Osteocyte (in vitro differentiated cells): Measurements from ENCODE around the gene USB1. TPM values are rescaled to one million over a fixed set of nuclear protein-coding genes. Genes with fewer than 3 reads are reported as not detected.

Source experiments
- DNase-seq: peaks from one replicate; pipeline ENCODE4 v3.0.0; 2021; ENCODE audit warnings: mixed read lengths; ENCODE audit not compliant: unreplicated experiment; ENCODE audit errors: extremely low spot score
- H3K27ac Mint-ChIP-seq: one replicate; pipeline ENCODE4 v1.8.0; 2021; ENCODE audit warnings: mild to moderate bottlenecking, mixed read lengths; ENCODE audit not compliant: unreplicated experiment
- H3K27me3 Mint-ChIP-seq: one replicate; pipeline ENCODE4 v1.8.0; 2021; ENCODE audit warnings: mixed read lengths; ENCODE audit not compliant: unreplicated experiment
- H3K36me3 Mint-ChIP-seq: one replicate; pipeline ENCODE4 v1.8.0; 2021; ENCODE audit warnings: mixed read lengths; ENCODE audit not compliant: unreplicated experiment
- H3K4me1 Mint-ChIP-seq: one replicate; pipeline ENCODE4 v1.8.0; 2021; ENCODE audit warnings: mixed read lengths; ENCODE audit not compliant: unreplicated experiment
- H3K4me3 Mint-ChIP-seq: one replicate; pipeline ENCODE4 v1.8.0; 2021; ENCODE audit warnings: mild to moderate bottlenecking, moderate library complexity, mixed read lengths; ENCODE audit not compliant: unreplicated experiment
- H3K9me3 Mint-ChIP-seq: one replicate; pipeline ENCODE4 v1.8.0; 2021; ENCODE audit warnings: mixed read lengths; ENCODE audit not compliant: unreplicated experiment
- total RNA-seq: library from RNA; stranded (reverse); gene quantifications from 2 replicates; pipeline ENCODE4 v1.2.1, GENCODE V29; 2021
- TF ChIP-seq, protein P1 (sequence below): fragments of 200-600 bp; sonication (generic); IDR thresholded peaks from 2 replicates; pipeline ENCODE4 v1.5.0; 2021; ENCODE audit warnings: antibody characterized with exemption, mild to moderate bottlenecking, moderate library complexity

Gene USB1
- total RNA-seq, 1 donor from 2014 or later, result 45.5 TPM

DNA sequence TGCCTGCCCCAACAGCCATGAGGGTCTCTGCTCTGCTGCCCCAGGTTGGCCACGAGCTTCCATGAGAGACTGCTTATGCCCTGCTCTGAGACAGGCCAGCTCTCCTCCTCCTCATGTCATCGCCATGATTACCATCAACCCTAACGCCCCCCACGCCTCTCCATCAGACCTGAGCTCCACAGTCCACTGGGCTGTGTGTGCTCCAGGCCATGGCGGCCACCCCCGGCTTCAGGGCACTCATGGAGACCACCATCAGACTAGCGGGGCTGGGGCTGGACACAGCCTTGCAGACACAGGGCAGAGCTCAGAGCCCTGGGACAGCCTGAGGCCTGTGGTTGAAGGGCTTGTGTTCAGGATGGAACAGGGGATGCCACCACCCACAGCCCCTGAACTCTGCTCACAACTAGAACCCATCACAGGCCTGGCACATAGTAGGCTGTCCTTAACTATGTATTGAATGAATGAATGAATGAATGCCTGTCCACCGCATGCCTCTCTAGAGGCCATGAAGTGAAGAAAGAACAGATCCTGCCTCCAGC is 44.9 kb upstream of the USB1 start:
- TF ChIP-seq, protein P1, sequence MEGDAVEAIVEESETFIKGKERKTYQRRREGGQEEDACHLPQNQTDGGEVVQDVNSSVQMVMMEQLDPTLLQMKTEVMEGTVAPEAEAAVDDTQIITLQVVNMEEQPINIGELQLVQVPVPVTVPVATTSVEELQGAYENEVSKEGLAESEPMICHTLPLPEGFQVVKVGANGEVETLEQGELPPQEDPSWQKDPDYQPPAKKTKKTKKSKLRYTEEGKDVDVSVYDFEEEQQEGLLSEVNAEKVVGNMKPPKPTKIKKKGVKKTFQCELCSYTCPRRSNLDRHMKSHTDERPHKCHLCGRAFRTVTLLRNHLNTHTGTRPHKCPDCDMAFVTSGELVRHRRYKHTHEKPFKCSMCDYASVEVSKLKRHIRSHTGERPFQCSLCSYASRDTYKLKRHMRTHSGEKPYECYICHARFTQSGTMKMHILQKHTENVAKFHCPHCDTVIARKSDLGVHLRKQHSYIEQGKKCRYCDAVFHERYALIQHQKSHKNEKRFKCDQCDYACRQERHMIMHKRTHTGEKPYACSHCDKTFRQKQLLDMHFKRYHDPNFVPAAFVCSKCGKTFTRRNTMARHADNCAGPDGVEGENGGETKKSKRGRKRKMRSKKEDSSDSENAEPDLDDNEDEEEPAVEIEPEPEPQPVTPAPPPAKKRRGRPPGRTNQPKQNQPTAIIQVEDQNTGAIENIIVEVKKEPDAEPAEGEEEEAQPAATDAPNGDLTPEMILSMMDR, result no peak

DNA sequence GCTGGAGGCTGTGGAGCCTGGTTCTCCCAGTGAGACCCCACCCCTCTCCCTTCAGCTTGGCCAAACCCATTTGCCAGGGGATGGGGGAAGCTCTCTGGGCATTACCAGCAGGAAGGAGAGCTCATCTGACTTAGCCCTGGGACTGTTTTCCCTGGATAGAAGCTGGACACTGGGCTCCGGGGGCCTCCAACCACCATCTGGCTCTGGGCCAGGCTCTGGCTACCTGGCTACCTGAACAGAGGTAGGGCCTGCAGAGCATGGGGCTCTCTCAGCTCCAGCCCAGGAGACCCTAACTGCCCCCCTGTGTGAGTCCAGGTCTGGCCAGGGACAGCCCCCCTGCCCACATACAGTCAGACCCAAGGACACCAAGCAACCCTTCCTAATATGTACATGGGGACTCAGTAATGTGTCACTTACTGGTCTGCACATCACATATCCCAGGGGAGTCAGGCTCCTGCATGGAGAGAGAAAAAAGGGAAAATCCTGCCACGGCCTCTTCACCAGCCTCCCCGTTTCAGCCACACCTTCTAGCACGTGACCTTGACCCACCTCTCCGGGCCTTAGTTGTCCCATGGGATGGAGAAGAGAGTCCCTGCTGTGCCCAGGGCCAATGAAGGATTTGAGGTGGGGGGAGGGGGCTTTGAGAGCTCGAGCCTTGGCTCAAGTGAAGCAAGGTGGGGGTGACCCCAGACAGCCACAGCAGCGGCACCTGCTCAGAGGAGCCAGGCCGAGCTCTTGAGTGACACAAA is 44.1 kb upstream of the USB1 start:
- no peaks in the 10 kb centered on the region for H3K9me3 Mint-ChIP-seq

More for the DNA sequence above, 44.9 kb upstream of the USB1 start:
- DNase-seq, result no peak
- Mint-ChIP-seq H3K4me1 (no peaks in the 10 kb centered on the region), H3K36me3 (no peaks in the 10 kb centered on the region), H3K27me3 (peaks cover 14% of the 10 kb centered on the region), H3K4me3 (no peak overlapping the region), H3K27ac (no peak overlapping the region), H3K9me3 (no peaks in the 10 kb centered on the region)

DNA sequence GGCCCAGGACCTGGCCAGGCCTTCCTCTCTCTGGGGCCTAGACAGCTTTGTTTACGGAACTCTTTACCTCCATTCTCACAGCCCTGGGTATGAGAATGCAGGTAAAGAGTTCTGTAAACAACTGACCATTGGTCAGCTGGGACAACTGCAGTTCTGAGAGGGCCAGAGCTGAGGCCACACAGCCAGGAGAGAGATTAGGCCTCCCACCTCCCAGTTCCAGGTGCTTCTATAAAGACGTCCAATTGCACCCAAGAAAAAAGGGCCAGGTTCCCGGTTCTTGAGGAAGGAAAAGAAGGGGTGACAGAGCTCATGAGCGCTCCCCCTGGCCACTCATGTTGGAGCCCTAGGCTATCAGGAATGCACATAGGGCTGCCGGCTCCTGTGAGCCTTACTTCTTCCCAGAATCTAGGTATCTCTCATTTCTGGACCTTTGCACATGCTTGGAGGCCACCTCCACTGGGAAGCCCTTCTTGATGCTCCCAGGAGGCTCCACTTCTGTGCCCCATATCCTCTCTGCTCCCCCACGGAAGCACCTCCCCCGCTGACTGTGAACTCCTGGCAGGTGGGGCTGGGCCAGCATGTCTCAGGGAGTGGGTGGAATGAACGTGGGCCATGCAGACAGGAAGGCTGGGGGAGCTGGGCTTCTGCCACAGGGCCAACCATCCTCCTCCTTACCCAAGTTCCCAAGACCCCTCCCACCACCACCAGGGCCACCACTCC is 43.4 kb upstream of the USB1 start:
- Mint-ChIP-seq H3K4me1 (no peaks in the 10 kb centered on the region), H3K27me3 (peaks cover 26% of the 10 kb centered on the region), H3K9me3 (no peaks in the 10 kb centered on the region), H3K4me3 (no peak overlapping the region), H3K27ac (no peak overlapping the region), H3K36me3 (no peaks in the 10 kb centered on the region)
- TF ChIP-seq, protein P1, result no peak
- no peak for DNase-seq

More for the DNA sequence above, 44.1 kb upstream of the USB1 start:
- Mint-ChIP-seq H3K4me3 (no peak overlapping the region), H3K36me3 (no peaks in the 10 kb centered on the region), H3K27me3 (peaks cover 21% of the 10 kb centered on the region), H3K27ac (no peak overlapping the region), H3K4me1 (no peaks in the 10 kb centered on the region)
- DNase-seq, result no peak
- TF ChIP-seq, protein P1, result no peak

DNA sequence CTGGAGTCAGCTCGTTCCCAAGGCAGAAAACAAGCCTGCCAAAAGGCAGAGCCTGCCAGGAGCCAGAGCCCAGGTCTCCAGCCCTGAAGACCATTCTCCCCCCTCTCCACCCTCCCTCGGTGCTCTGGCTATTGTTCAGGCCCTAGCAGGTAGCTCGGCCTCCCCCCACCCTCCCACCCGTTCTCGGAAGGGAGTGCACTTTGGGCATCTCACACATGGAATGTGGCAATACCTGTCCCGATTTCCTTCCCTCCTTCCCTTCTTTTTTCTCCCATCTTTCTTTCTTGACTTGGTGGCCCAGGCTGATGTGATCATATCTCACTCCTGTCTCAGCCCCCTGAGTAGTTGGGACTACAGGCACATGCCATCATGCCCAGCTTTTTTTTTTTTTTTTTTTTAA is 42.7 kb upstream of the USB1 start:
- Mint-ChIP-seq H3K27me3 (peaks cover 29% of the 10 kb centered on the region), H3K9me3 (no peaks in the 10 kb centered on the region), H3K4me3 (no peak overlapping the region), H3K36me3 (no peaks in the 10 kb centered on the region), H3K27ac (no peak overlapping the region), H3K4me1 (no peaks in the 10 kb centered on the region)
- TF ChIP-seq, protein P1, result no peak
- DNase-seq, result no peak

DNA sequence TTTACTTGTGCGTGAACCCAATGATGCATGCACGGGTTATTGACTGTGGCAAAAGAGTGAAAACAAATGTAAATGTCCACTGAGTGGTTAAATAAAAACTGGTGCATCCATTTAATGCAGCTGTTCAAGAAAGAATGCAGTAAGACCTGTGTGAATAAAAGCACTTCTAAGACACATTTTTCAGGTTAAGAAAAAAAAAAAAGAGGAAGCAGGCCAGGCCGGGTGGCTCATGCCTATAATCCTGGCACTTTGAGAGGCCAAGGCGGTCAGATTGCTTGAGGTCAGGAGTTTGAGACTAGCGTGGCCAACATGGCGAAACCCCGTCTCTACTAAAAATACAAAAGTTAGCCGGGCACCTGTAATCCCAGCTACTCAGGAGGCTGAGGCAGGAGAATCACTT is 42.1 kb upstream of the USB1 start:
- no peaks in the 10 kb centered on the region for H3K36me3 Mint-ChIP-seq
- H3K27me3 Mint-ChIP-seq, result peaks cover 28% of the 10 kb centered on the region
- H3K27ac Mint-ChIP-seq, result no peak overlapping the region
- H3K4me3 Mint-ChIP-seq, result no peak overlapping the region
- no peak for DNase-seq
- H3K9me3 Mint-ChIP-seq, result no peaks in the 10 kb centered on the region
- TF ChIP-seq, protein P1, result no peak
- no peaks in the 10 kb centered on the region for H3K4me1 Mint-ChIP-seq
